K562 (cell line): ENCODE measurements around the gene GPR162.

Experiments
- POLR2AphosphoS5 ChIP-seq: IDR thresholded peaks from 2 replicates; pipeline ENCODE4 v1.6.1; 2011; ENCODE audit warnings: mild to moderate bottlenecking, low read depth, low read length, moderate library complexity; ENCODE audit not compliant: control insufficient read depth, insufficient read depth
- TARDBP ChIP-seq: fragments of 450-650 bp; IDR thresholded peaks from 2 replicates; pipeline ENCODE4 v1.6.1; 2016
- ZBTB49 ChIP-seq: sonication (generic); formaldehyde crosslinking; IDR thresholded peaks from 2 replicates; pipeline ENCODE4 v1.8.0; 2022; ENCODE audit warnings: missing genetic modification reagents, mild to moderate bottlenecking, borderline replicate concordance
- TF ChIP-seq, protein P1 (sequence below), 3 experiments: IDR thresholded peaks in 2 of 3; conservative IDR thresholded peaks in 1 of 3; 2 replicates each; pipeline ENCODE4 v1.5.1; 2011 to 2012; ENCODE audit warnings: low read length in 3 of 3, mild to moderate bottlenecking in 3 of 3, control low read depth in 2 of 3, improper control_type of control experiment in 1 of 3, inconsistent platforms in 1 of 3, low read depth in 1 of 3, mixed read lengths in 1 of 3, moderate library complexity in 1 of 3; ENCODE audit not compliant: insufficient read depth in 2 of 3

DNA sequence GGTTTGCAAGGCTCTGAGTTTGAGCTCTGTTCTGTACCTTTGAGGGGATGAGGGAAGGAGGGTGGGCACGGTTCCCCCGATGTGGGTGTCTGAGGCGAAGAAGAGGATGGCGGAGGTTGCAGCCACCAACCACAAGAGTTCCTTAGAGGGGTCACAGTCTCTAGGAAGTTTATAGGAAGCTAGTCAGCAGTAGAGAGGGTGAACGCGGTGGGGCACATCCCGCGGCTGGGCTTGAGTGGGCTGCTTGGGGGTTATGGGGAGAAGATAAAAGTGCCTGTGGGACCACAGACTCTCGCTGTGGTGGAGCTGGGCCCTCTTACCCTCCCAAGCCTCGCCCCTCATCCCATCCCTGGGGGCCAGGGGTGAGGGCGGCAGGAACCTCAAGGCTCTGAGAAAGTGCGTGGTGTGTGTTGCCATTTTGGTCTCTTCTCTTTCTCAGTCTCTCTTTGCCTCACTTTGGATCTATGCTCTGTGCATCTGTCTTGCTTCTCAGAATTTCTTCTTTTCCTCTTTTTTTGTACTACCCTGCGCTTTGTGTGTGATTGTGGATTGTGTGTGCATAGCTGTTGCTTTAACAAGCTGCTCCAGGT is 29.6 kb upstream of the GPR162 start:
- TF ChIP-seq POLR2AphosphoS5 (no peak), TARDBP (no peak), ZBTB49 (CRISPR knock-in tag) (no peak)
- TF ChIP-seq, protein P1, sequence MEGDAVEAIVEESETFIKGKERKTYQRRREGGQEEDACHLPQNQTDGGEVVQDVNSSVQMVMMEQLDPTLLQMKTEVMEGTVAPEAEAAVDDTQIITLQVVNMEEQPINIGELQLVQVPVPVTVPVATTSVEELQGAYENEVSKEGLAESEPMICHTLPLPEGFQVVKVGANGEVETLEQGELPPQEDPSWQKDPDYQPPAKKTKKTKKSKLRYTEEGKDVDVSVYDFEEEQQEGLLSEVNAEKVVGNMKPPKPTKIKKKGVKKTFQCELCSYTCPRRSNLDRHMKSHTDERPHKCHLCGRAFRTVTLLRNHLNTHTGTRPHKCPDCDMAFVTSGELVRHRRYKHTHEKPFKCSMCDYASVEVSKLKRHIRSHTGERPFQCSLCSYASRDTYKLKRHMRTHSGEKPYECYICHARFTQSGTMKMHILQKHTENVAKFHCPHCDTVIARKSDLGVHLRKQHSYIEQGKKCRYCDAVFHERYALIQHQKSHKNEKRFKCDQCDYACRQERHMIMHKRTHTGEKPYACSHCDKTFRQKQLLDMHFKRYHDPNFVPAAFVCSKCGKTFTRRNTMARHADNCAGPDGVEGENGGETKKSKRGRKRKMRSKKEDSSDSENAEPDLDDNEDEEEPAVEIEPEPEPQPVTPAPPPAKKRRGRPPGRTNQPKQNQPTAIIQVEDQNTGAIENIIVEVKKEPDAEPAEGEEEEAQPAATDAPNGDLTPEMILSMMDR (IDR thresholded peaks at IDR 0.05 in 2 of 3, conservative IDR thresholded peaks at IDR 0.05 in 1 of 3; ENCODE audit: insufficient read depth in 2 of 3, low read depth in 1 of 3, low read length in 3 of 3): no peak
